Measurements from ENCODE around the gene MXRA5.
"Not testable (repeated sequence)": the region's sequence is repeated elsewhere in the genome, so short reads cannot be mapped to it uniquely, and the experiment has no call there.

MXRA5 gene

GRCh38 chrX:3346501-3347259 is at the start of gene MXRA5:
Gene MXRA5 (minus strand): TSS chrX:3346652. CDS start chrX:3343833, 2,819 bp downstream.
- H3K9me3 Mint-ChIP-seq, result peaks cover 3% of the 10 kb centered on the region
- H3K36me3 Mint-ChIP-seq, result no peaks in the 10 kb centered on the region
- DNase-seq (ENCODE audit: low spot score in 2 of 2) (no peak), ATAC-seq (ENCODE audit: low read depth) (no peak)
- H3K4me1 Mint-ChIP-seq, result no peaks in the 10 kb centered on the region
- H3K27ac Mint-ChIP-seq, result no peak within 1 kb of the TSS
- H3K4me3 Mint-ChIP-seq, result no peak within 1 kb of the TSS
- peaks cover 8% of the 10 kb centered on the region for H3K27me3 Mint-ChIP-seq

GRCh38 chrX:3393581-3394111 is 47.2 kb upstream of the MXRA5 start:
- DNase-seq (ENCODE audit: low spot score in 2 of 2), result no peak
- Mint-ChIP-seq H3K4me3 (no peak overlapping the region), H3K27ac (no peak overlapping the region), H3K9me3 (peaks cover 1% of the 10 kb centered on the region), H3K27me3 (peaks cover 2% of the 10 kb centered on the region), H3K36me3 (no peaks in the 10 kb centered on the region), H3K4me1 (no peaks in the 10 kb centered on the region)
- no peak for ATAC-seq (ENCODE audit: low read depth)

- ATAC-seq (ENCODE audit: low read depth) (no peak), DNase-seq (ENCODE audit: low spot score in 2 of 2) (no peak)
- Mint-ChIP-seq H3K4me3 (no peak overlapping the region), H3K4me1 (no peaks in the 10 kb centered on the region), H3K9me3 (peaks cover 1% of the 10 kb centered on the region), H3K27ac (no peak overlapping the region), H3K27me3 (peaks cover 2% of the 10 kb centered on the region), H3K36me3 (no peaks in the 10 kb centered on the region)
Measured at GRCh38 chrX:3393178-3393577, 46.7 kb upstream of the MXRA5 start.

- Mint-ChIP-seq H3K4me3 (no peak overlapping the region), H3K9me3 (no peaks in the 10 kb centered on the region), H3K27me3 (peaks cover 2% of the 10 kb centered on the region), H3K27ac (no peak overlapping the region), H3K4me1 (no peaks in the 10 kb centered on the region), H3K36me3 (no peaks in the 10 kb centered on the region)
- ATAC-seq (ENCODE audit: low read depth) (no peak), DNase-seq (ENCODE audit: low spot score in 2 of 2) (no peak)
Measured at GRCh38 chrX:3388457-3388856, 42.0 kb upstream of the MXRA5 start.

- Mint-ChIP-seq H3K27me3 (peaks cover 2% of the 10 kb centered on the region), H3K27ac (no peak overlapping the region), H3K4me3 (no peak overlapping the region), H3K36me3 (no peaks in the 10 kb centered on the region), H3K9me3 (no peaks in the 10 kb centered on the region), H3K4me1 (no peaks in the 10 kb centered on the region)
- ATAC-seq (ENCODE audit: low read depth) (no peak), DNase-seq (ENCODE audit: low spot score in 2 of 2) (no peak)
Measured at GRCh38 chrX:3384327-3384726, 37.9 kb upstream of the MXRA5 start.

- DNase-seq (ENCODE audit: low spot score in 2 of 2) (no peak), ATAC-seq (ENCODE audit: low read depth) (no peak)
- no peaks in the 10 kb centered on the region for H3K4me1 Mint-ChIP-seq
- H3K27ac Mint-ChIP-seq, result no peak overlapping the region
- no peaks in the 10 kb centered on the region for H3K27me3 Mint-ChIP-seq
- no peak overlapping the region for H3K4me3 Mint-ChIP-seq
- H3K36me3 Mint-ChIP-seq, result no peaks in the 10 kb centered on the region
- peaks cover 2% of the 10 kb centered on the region for H3K9me3 Mint-ChIP-seq
Measured at GRCh38 chrX:3380603-3381002, 34.2 kb upstream of the MXRA5 start.

- no peak overlapping the region for H3K4me3 Mint-ChIP-seq
- no peaks in the 10 kb centered on the region for H3K36me3 Mint-ChIP-seq
- no peaks in the 10 kb centered on the region for H3K4me1 Mint-ChIP-seq
- H3K9me3 Mint-ChIP-seq, result peaks cover 6% of the 10 kb centered on the region
- DNase-seq (ENCODE audit: low spot score in 2 of 2) (no peak), ATAC-seq (ENCODE audit: low read depth) (no peak)
- H3K27me3 Mint-ChIP-seq, result no peaks in the 10 kb centered on the region
- H3K27ac Mint-ChIP-seq, result no peak overlapping the region
Measured at GRCh38 chrX:3379111-3379510, 32.7 kb upstream of the MXRA5 start.

- Mint-ChIP-seq H3K4me3 (no peak overlapping the region), H3K27me3 (no peaks in the 10 kb centered on the region), H3K4me1 (no peaks in the 10 kb centered on the region), H3K9me3 (peaks cover 6% of the 10 kb centered on the region), H3K27ac (no peak overlapping the region), H3K36me3 (no peaks in the 10 kb centered on the region)
- no peak for ATAC-seq (ENCODE audit: low read depth)
- no peak for DNase-seq (ENCODE audit: low spot score in 2 of 2)
Measured at GRCh38 chrX:3378156-3378555, 31.7 kb upstream of the MXRA5 start.

- no peak overlapping the region for H3K4me3 Mint-ChIP-seq
- H3K27ac Mint-ChIP-seq, result no peak overlapping the region
- no peak for ATAC-seq (ENCODE audit: low read depth)
- H3K27me3 Mint-ChIP-seq, result no peaks in the 10 kb centered on the region
- H3K4me1 Mint-ChIP-seq, result no peaks in the 10 kb centered on the region
- no peaks in the 10 kb centered on the region for H3K36me3 Mint-ChIP-seq
- peaks cover 9% of the 10 kb centered on the region for H3K9me3 Mint-ChIP-seq
- no peak for DNase-seq (ENCODE audit: low spot score in 2 of 2)
Measured at GRCh38 chrX:3377560-3377959, 31.1 kb upstream of the MXRA5 start.

GRCh38 chrX:3375878-3376508 is 29.5 kb upstream of the MXRA5 start:
- not testable (repeated sequence) for DNase-seq (ENCODE audit: low spot score in 2 of 2); ATAC-seq (ENCODE audit: low read depth); H3K4me3 Mint-ChIP-seq; H3K27ac Mint-ChIP-seq; H3K27me3 Mint-ChIP-seq; H3K4me1 Mint-ChIP-seq; H3K36me3 Mint-ChIP-seq
- peaks cover 10% of the 10 kb centered on the region for H3K9me3 Mint-ChIP-seq

GRCh38 chrX:3374108-3374800 is 27.8 kb upstream of the MXRA5 start:
- Mint-ChIP-seq H3K36me3 (no peaks in the 10 kb centered on the region), H3K4me1 (no peaks in the 10 kb centered on the region), H3K27ac (no peak overlapping the region), H3K4me3 (no peak overlapping the region), H3K9me3 (peaks cover 10% of the 10 kb centered on the region), H3K27me3 (no peaks in the 10 kb centered on the region)
- DNase-seq (ENCODE audit: low spot score in 2 of 2), result no peak
- ATAC-seq (ENCODE audit: low read depth), result no peak

- peaks cover 11% of the 10 kb centered on the region for H3K9me3 Mint-ChIP-seq
- H3K4me3 Mint-ChIP-seq, result no peak overlapping the region
- no peak for ATAC-seq (ENCODE audit: low read depth)
- H3K27ac Mint-ChIP-seq, result no peak overlapping the region
- H3K27me3 Mint-ChIP-seq, result no peaks in the 10 kb centered on the region
- H3K36me3 Mint-ChIP-seq, result no peaks in the 10 kb centered on the region
- no peaks in the 10 kb centered on the region for H3K4me1 Mint-ChIP-seq
- DNase-seq (ENCODE audit: low spot score in 2 of 2), result no peak
Measured at GRCh38 chrX:3371163-3371562, 24.7 kb upstream of the MXRA5 start.

- no peak for DNase-seq (ENCODE audit: low spot score in 2 of 2)
- H3K27ac Mint-ChIP-seq, result no peak overlapping the region
- ATAC-seq (ENCODE audit: low read depth), result no peak
- peaks cover 11% of the 10 kb centered on the region for H3K9me3 Mint-ChIP-seq
- H3K36me3 Mint-ChIP-seq, result no peaks in the 10 kb centered on the region
- H3K4me1 Mint-ChIP-seq, result no peaks in the 10 kb centered on the region
- no peaks in the 10 kb centered on the region for H3K27me3 Mint-ChIP-seq
- no peak overlapping the region for H3K4me3 Mint-ChIP-seq
Measured at GRCh38 chrX:3370656-3371055, 24.2 kb upstream of the MXRA5 start.

GRCh38 chrX:3362956-3363355 is 16.5 kb upstream of the MXRA5 start:
- ATAC-seq (ENCODE audit: low read depth), result no peak
- DNase-seq (ENCODE audit: low spot score in 2 of 2), result no peak
- Mint-ChIP-seq H3K9me3 (no peaks in the 10 kb centered on the region), H3K4me3 (no peak overlapping the region), H3K4me1 (no peaks in the 10 kb centered on the region), H3K36me3 (no peaks in the 10 kb centered on the region), H3K27me3 (no peaks in the 10 kb centered on the region), H3K27ac (no peak overlapping the region)

Measured in memory B cell (primary cell).